GM12878 (cell line): ENCODE results near the gene VSTM2B. TPM values are rescaled to one million over a fixed set of nuclear protein-coding genes. Genes with fewer than 3 reads are reported as not detected.
A peak's percentile ranks its signal among the peaks of the same experiment; 100 is the strongest.

Experiments
- CBFB ChIP-seq: IDR thresholded peaks from 2 replicates; pipeline ENCODE4 v1.6.1; 2016; ENCODE audit warnings: antibody characterized with exemption, low read depth
- CBX5 ChIP-seq: sonication (generic); IDR thresholded peaks from 2 replicates; pipeline ENCODE4 v1.6.1; 2016; ENCODE audit warnings: low read depth, moderate library complexity, mild to moderate bottlenecking, inconsistent platforms
- DPF2 ChIP-seq: fragments of 450-650 bp; IDR thresholded peaks from 2 replicates; pipeline ENCODE4 v1.6.1; 2017; ENCODE audit warnings: mild to moderate bottlenecking
- EGR1 ChIP-seq, 2 experiments: IDR thresholded peaks; 1 replicate in 1 of 2; 2 replicates in 1 of 2; pipeline ENCODE4 v1.6.1; 2011 to 2012; ENCODE audit warnings: low read depth in 2 of 2, low read length in 2 of 2, borderline replicate concordance in 1 of 2, mild to moderate bottlenecking in 1 of 2, moderate library complexity in 1 of 2
- EP300 ChIP-seq, 2 experiments: fragments of 150-350 bp in 1 of 2; IDR thresholded peaks; 2 replicates each; pipeline ENCODE4 v1.6.1; 2011 to 2012; ENCODE audit warnings: low read depth in 2 of 2, low read length in 2 of 2, borderline replicate concordance in 1 of 2, improper control_type of control experiment in 1 of 2, inconsistent platforms in 1 of 2; ENCODE audit not compliant: control insufficient read depth in 1 of 2
- HDGF ChIP-seq: fragments of 450-650 bp; IDR thresholded peaks from 2 replicates; pipeline ENCODE4 v1.6.1; 2016; ENCODE audit warnings: antibody characterized with exemption
- JUND ChIP-seq: IDR thresholded peaks from 2 replicates; pipeline ENCODE4 v1.6.1; 2012; ENCODE audit warnings: low read depth, mild to moderate bottlenecking, low read length, improper control_type of control experiment, moderate library complexity
- NBN ChIP-seq: fragments of 450-650 bp; IDR thresholded peaks from 2 replicates; pipeline ENCODE4 v1.6.1; 2016
- NR2C1 ChIP-seq: fragments of 450-650 bp; IDR thresholded peaks from 2 replicates; pipeline ENCODE4 v1.6.1; 2017; ENCODE audit warnings: antibody characterized with exemption, mild to moderate bottlenecking, moderate library complexity
- POU2F2 ChIP-seq: IDR thresholded peaks from 3 replicates; pipeline ENCODE4 v1.6.1; 2011; ENCODE audit warnings: low read depth, mild to moderate bottlenecking, low read length, borderline replicate concordance
- SMAD1 ChIP-seq: fragments of 450-650 bp; IDR thresholded peaks from 2 replicates; pipeline ENCODE4 v1.6.1; 2018; ENCODE audit warnings: mild to moderate bottlenecking, low read depth; ENCODE audit not compliant: partially characterized antibody
- STAT1 ChIP-seq: fragments of 450-650 bp; conservative IDR thresholded peaks from 2 replicates; pipeline ENCODE4 v1.6.1; 2014; ENCODE audit warnings: antibody characterized with exemption, mild to moderate bottlenecking
- TCF3 ChIP-seq: IDR thresholded peaks from 2 replicates; pipeline ENCODE4 v1.6.1; 2012; ENCODE audit warnings: low read depth, mild to moderate bottlenecking, low read length, borderline replicate concordance; ENCODE audit not compliant: insufficient read depth
- ZNF687 ChIP-seq: fragments of 450-650 bp; IDR thresholded peaks from 2 replicates; pipeline ENCODE4 v1.6.1; 2017; ENCODE audit warnings: mild to moderate bottlenecking, moderate library complexity
- polyA plus RNA-seq, 11 experiments: library from polyadenylated mRNA; depleted of rRNA in 4 of 11; unstranded in 6 of 11; stranded (reverse) in 5 of 11; fragments of >200 nt; fragmentation: Nextera tagmentation in 4 of 11; fragmentation: Illumina TruSeq in 1 of 11; extraction: Ambion mirVana in 4 of 11; extraction: Trizol in 1 of 11; gene quantifications; 1 replicate in 1 of 11; 2 replicates in 10 of 11; pipeline versions ENCODE4 v1.2.1 to v1.2.3, GENCODE V29; 2011 to 2016; ENCODE audit warnings: inconsistent platforms in 2 of 11, missing spikeins in 2 of 11, low read depth in 1 of 11
- total RNA-seq, 4 experiments: library from RNA; depleted of rRNA in 3 of 4; stranded (reverse); fragments of >200 nt in 3 of 4; fragmentation: Illumina TruSeq in 1 of 4; extraction: Trizol in 1 of 4; gene quantifications; 2 replicates each; pipeline versions ENCODE4 v1.2.1 to v1.2.3, GENCODE V29; 2013 to 2021
- TF ChIP-seq, protein P1 (sequence below): fragments of 450-650 bp; IDR thresholded peaks from 2 replicates; pipeline ENCODE4 v1.6.1; 2018; ENCODE audit warnings: mild to moderate bottlenecking, low read depth, moderate library complexity; ENCODE audit not compliant: partially characterized antibody
- TF ChIP-seq, protein P2 (sequence below): fragments of 450-650 bp; formaldehyde crosslinking; IDR thresholded peaks from 2 replicates; pipeline ENCODE4 v1.4.0; 2022; ENCODE audit warnings: mild to moderate bottlenecking, moderate library complexity
- TF ChIP-seq, protein P3 (sequence below): fragments of 450-650 bp; IDR thresholded peaks from 2 replicates; pipeline ENCODE4 v1.6.1; 2016; ENCODE audit warnings: mild to moderate bottlenecking

VSTM2B gene
- total and polyA plus RNA-seq, 10 of the 15 experiments (the other 5 are each of a cell fraction or from before 2014, with no cell fraction given) = not detected

GRCh38 chr19:29605653-29606419 lies 80.0 kb downstream of the VSTM2B start, which contains the start of gene POP4 (continued):
- TF ChIP-seq EGR1 (IDR thresholded peaks at IDR 0.05; ENCODE audit: borderline replicate concordance in 1 of 2, low read depth in 2 of 2, low read length in 2 of 2) (peak in 1 of 2 experiments; percentile 63; a peak in 1 of 3 replicates), NR2C1 (peak; percentile 19; the same call in 1 of the 2 replicates), CBX5 (no peak), HDGF (peak; percentile 79; the same call in 1 of the 2 replicates), STAT1 (peak; percentile 51; the same call in 1 of the 2 replicates), CBFB (peak; percentile 81), EP300 (IDR thresholded peaks at IDR 0.05; ENCODE audit: borderline replicate concordance in 1 of 2, control insufficient read depth in 1 of 2, low read depth in 2 of 2, low read length in 2 of 2) (no peak), TCF3 (peak; percentile 75; the same call in 1 of the 2 replicates), POU2F2 (peak; percentile 79; the same call in 2 of the 3 replicates), JUND (0 out of 2 replicates have a peak, but pooled peaks have one; percentile 38), DPF2 (peak; percentile 30; the same call in 1 of the 2 replicates), ZNF687 (0 out of 2 replicates have a peak, but pooled peaks have one; percentile 56), NBN (peak; percentile 99), SMAD1 (peak; percentile 84)
- TF ChIP-seq, protein P1, sequence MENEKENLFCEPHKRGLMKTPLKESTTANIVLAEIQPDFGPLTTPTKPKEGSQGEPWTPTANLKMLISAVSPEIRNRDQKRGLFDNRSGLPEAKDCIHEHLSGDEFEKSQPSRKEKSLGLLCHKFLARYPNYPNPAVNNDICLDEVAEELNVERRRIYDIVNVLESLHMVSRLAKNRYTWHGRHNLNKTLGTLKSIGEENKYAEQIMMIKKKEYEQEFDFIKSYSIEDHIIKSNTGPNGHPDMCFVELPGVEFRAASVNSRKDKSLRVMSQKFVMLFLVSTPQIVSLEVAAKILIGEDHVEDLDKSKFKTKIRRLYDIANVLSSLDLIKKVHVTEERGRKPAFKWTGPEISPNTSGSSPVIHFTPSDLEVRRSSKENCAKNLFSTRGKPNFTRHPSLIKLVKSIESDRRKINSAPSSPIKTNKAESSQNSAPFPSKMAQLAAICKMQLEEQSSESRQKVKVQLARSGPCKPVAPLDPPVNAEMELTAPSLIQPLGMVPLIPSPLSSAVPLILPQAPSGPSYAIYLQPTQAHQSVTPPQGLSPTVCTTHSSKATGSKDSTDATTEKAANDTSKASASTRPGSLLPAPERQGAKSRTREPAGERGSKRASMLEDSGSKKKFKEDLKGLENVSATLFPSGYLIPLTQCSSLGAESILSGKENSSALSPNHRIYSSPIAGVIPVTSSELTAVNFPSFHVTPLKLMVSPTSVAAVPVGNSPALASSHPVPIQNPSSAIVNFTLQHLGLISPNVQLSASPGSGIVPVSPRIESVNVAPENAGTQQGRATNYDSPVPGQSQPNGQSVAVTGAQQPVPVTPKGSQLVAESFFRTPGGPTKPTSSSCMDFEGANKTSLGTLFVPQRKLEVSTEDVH = peak; percentile 87
- TF ChIP-seq, protein P2, sequence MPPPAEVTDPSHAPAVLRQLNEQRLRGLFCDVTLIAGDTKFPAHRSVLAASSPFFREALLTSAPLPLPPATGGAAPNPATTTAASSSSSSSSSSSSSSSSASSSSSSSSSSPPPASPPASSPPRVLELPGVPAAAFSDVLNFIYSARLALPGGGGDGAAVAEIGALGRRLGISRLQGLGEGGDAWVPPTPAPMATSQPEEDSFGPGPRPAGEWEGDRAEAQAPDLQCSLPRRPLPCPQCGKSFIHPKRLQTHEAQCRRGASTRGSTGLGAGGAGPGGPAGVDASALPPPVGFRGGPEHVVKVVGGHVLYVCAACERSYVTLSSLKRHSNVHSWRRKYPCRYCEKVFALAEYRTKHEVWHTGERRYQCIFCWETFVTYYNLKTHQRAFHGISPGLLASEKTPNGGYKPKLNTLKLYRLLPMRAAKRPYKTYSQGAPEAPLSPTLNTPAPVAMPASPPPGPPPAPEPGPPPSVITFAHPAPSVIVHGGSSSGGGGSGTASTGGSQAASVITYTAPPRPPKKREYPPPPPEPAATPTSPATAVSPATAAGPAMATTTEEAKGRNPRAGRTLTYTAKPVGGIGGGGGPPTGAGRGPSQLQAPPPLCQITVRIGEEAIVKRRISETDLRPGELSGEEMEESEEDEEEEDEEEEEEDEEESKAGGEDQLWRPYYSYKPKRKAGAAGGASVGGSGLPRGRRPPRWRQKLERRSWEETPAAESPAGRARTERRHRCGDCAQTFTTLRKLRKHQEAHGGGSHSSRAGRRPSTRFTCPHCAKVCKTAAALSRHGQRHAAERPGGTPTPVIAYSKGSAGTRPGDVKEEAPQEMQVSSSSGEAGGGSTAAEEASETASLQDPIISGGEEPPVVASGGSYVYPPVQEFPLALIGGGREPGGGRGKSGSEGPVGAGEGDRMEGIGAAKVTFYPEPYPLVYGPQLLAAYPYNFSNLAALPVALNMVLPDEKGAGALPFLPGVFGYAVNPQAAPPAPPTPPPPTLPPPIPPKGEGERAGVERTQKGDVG = no peak
- TF ChIP-seq, protein P3, sequence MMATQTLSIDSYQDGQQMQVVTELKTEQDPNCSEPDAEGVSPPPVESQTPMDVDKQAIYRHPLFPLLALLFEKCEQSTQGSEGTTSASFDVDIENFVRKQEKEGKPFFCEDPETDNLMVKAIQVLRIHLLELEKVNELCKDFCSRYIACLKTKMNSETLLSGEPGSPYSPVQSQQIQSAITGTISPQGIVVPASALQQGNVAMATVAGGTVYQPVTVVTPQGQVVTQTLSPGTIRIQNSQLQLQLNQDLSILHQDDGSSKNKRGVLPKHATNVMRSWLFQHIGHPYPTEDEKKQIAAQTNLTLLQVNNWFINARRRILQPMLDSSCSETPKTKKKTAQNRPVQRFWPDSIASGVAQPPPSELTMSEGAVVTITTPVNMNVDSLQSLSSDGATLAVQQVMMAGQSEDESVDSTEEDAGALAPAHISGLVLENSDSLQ = peak; percentile 52
